ENCODE data around the gene CBX4.

- TF ChIP-seq CTCF (IDR thresholded peaks at IDR 0.05 in 8 of 11, conservative IDR thresholded peaks at IDR 0.05 in 3 of 11) = no peak
- no peak for TF ChIP-seq POLR2A (IDR thresholded peaks at IDR 0.05)
Measured at GRCh38 chr17:79786930-79787643, 52.2 kb downstream of the CBX4 start.
